ENCODE results near the gene RHBDL1. TPM values are rescaled to one million over a fixed set of nuclear protein-coding genes. Genes with fewer than 3 reads are reported as not detected.

RHBDL1 gene
- total RNA-seq, 5 donors from 2014 or later (not counting 1 experiment from before 2014, with no cell fraction given) = 2.0 to 3.6 (median 2.5) TPM

GRCh38 chr16:632486-633335, 42.8 kb upstream of the RHBDL1 start:
- Mint-ChIP-seq H3K4me1 (peaks cover 7 to 8% (median 8%) of the 10 kb centered on the region in 3 donors), H3K36me3 (no peaks in the 10 kb centered on the region), H3K27me3 (peaks cover 0 to 3% of the 10 kb centered on the region in 2 donors), H3K27ac (no peak overlapping the region), H3K4me3 (no peak overlapping the region), H3K9me3 (no peaks in the 10 kb centered on the region)
- Histone ChIP-seq H3K27ac (ENCODE audit: low read length) (no peak overlapping the region), H3K27me3 (replicated peaks in 1 of 2; ENCODE audit: control insufficient read depth in 2 of 2, extremely low read depth in 1 of 2, insufficient read depth in 2 of 2, low read length in 1 of 2) (no peaks in the 10 kb centered on the region), H3K9me3 (no peaks in the 10 kb centered on the region), H3K4me3 (ENCODE audit: control insufficient read depth in 1 of 2, extremely low read depth in 1 of 2, low read length in 1 of 2) (no peak overlapping the region), H3K4me1 (ENCODE audit: control insufficient read depth in 1 of 2, extremely low read depth in 1 of 2, insufficient read depth in 2 of 2, low read length in 2 of 2) (peaks cover 9 to 32% of the 10 kb centered on the region in 2 experiments), H3K36me3 (ENCODE audit: control insufficient read depth in 2 of 2, extremely low read depth in 1 of 2, insufficient read depth in 1 of 2, low read length in 1 of 2) (peaks cover 5 to 9% of the 10 kb centered on the region in 2 donors)
- POLR2A ChIA-PET = no interaction called here
- DNase-seq (no peak), ATAC-seq (replicated peaks in 1 of 4) (no peak)
- 96% methylated on average over 65 of the region's 67 CpGs for WGBS (ENCODE audit: insufficient coverage)
- CTCF ChIA-PET = no interaction called here

- DNase-seq = no peak
Measured at GRCh38 chr16:633336-634050, 42.0 kb upstream of the RHBDL1 start.

DNA sequence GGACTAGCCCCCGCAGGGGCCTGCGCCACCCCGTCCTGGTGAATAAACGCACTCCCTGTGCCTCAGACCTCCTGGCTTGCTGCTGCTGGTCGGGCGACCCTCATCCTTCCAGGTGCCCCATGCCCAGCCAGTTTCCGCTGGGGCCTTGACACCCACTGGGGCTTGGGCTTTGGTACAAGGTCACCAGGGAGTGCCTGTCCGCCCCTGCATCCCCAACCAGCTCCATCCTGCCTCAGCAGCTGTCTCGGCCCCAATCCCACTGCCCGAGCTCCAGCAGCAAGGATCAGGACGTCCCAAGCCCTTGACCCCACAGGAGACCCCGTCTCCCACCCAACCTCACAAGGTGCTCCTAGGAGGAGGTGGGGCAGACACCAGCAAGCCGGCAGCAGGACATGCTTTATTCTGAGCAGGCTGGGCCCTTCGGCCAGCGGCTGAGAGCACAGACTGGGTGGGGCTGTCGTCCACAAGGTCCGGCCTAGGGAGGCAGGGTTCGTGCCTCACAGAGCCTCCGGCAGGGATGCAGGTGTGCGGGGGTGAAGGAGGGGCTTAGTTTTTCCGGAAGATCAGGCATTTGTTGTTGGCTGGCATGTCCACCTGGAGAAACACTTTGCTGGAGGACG, 41.3 kb upstream of the RHBDL1 start:
- ChIA-PET POLR2A (no interaction called here), CTCF (no interaction called here)
- Histone ChIP-seq H3K4me1 (ENCODE audit: control insufficient read depth in 1 of 2, extremely low read depth in 1 of 2, insufficient read depth in 2 of 2, low read length in 2 of 2) (peaks cover 9 to 34% of the 10 kb centered on the region in 2 experiments), H3K4me3 (ENCODE audit: control insufficient read depth in 1 of 2, extremely low read depth in 1 of 2, low read length in 1 of 2) (no peak overlapping the region), H3K27ac (ENCODE audit: low read length) (no peak overlapping the region), H3K9me3 (no peaks in the 10 kb centered on the region), H3K27me3 (replicated peaks in 1 of 2; ENCODE audit: control insufficient read depth in 2 of 2, extremely low read depth in 1 of 2, insufficient read depth in 2 of 2, low read length in 1 of 2) (no peaks in the 10 kb centered on the region), H3K36me3 (ENCODE audit: control insufficient read depth in 2 of 2, extremely low read depth in 1 of 2, insufficient read depth in 1 of 2, low read length in 1 of 2) (peaks cover 5 to 9% of the 10 kb centered on the region in 2 donors)
- peaks cover 7 to 8% (median 8%) of the 10 kb centered on the region in 3 donors for H3K4me1 Mint-ChIP-seq
- H3K27me3 Mint-ChIP-seq = peaks cover 0 to 3% of the 10 kb centered on the region in 2 donors
- DNase-seq = no peak
- 97% methylated on average over 18 of the region's 22 CpGs for WGBS (ENCODE audit: insufficient coverage)
- no peak overlapping the region for H3K27ac Mint-ChIP-seq
- no peaks in the 10 kb centered on the region for H3K36me3 Mint-ChIP-seq
- ATAC-seq (replicated peaks in 1 of 4) = no peak
- H3K4me3 Mint-ChIP-seq = peak overlapping the region; percentile 50 to 68 (median 60)
- no peaks in the 10 kb centered on the region for H3K9me3 Mint-ChIP-seq

More at GRCh38 chr16:633336-634050, 42.0 kb upstream of the RHBDL1 start:
- Histone ChIP-seq H3K36me3 (ENCODE audit: control insufficient read depth in 2 of 2, extremely low read depth in 1 of 2, insufficient read depth in 1 of 2, low read length in 1 of 2) (peaks cover 5 to 9% of the 10 kb centered on the region in 2 donors), H3K9me3 (no peaks in the 10 kb centered on the region), H3K27ac (ENCODE audit: low read length) (no peak overlapping the region), H3K27me3 (replicated peaks in 1 of 2; ENCODE audit: control insufficient read depth in 2 of 2, extremely low read depth in 1 of 2, insufficient read depth in 2 of 2, low read length in 1 of 2) (no peaks in the 10 kb centered on the region), H3K4me3 (ENCODE audit: control insufficient read depth in 1 of 2, extremely low read depth in 1 of 2, low read length in 1 of 2) (no peak overlapping the region), H3K4me1 (ENCODE audit: control insufficient read depth in 1 of 2, extremely low read depth in 1 of 2, insufficient read depth in 2 of 2, low read length in 2 of 2) (peaks cover 9 to 34% of the 10 kb centered on the region in 2 experiments)
- ChIA-PET CTCF (no interaction called here), POLR2A (no interaction called here)
- no peaks in the 10 kb centered on the region for H3K36me3 Mint-ChIP-seq
- peaks cover 0 to 3% of the 10 kb centered on the region in 2 donors for H3K27me3 Mint-ChIP-seq
- no peak overlapping the region for H3K27ac Mint-ChIP-seq
- no peak for ATAC-seq (replicated peaks in 1 of 4)
- H3K4me3 Mint-ChIP-seq = no peak overlapping the region
- no peaks in the 10 kb centered on the region for H3K9me3 Mint-ChIP-seq
- 98% methylated on average over 74 of the region's 74 CpGs for WGBS (ENCODE audit: insufficient coverage)
- H3K4me1 Mint-ChIP-seq = peaks cover 7 to 8% (median 8%) of the 10 kb centered on the region in 3 donors

GRCh38 chr16:634996-635395, 40.5 kb upstream of the RHBDL1 start:
- WGBS (ENCODE audit: insufficient coverage) = 50% methylated on average over 1 of the region's 7 CpGs
- ChIA-PET CTCF (no interaction called here), POLR2A (no interaction called here)
- H3K36me3 ChIP-seq (ENCODE audit: control insufficient read depth in 2 of 2, extremely low read depth in 1 of 2, insufficient read depth in 1 of 2, low read length in 1 of 2) = peaks cover 5 to 9% of the 10 kb centered on the region in 2 donors
- DNase-seq = no peak
- ATAC-seq (replicated peaks in 1 of 4) = no peak
- peaks cover 7 to 8% (median 8%) of the 10 kb centered on the region in 3 donors for H3K4me1 Mint-ChIP-seq
- peaks cover 0 to 3% of the 10 kb centered on the region in 2 donors for H3K27me3 Mint-ChIP-seq
- no peaks in the 10 kb centered on the region for H3K27me3 ChIP-seq (replicated peaks in 1 of 2; ENCODE audit: control insufficient read depth in 2 of 2, extremely low read depth in 1 of 2, insufficient read depth in 2 of 2, low read length in 1 of 2)
- H3K4me3 Mint-ChIP-seq = peak overlapping the region; percentile 62 to 74 (median 68)
- H3K27ac Mint-ChIP-seq = no peak overlapping the region
- H3K9me3 ChIP-seq = no peaks in the 10 kb centered on the region
- H3K27ac ChIP-seq (ENCODE audit: low read length) = no peak overlapping the region
- peak overlapping the region in 1 of 2 donors; percentile 87 for H3K4me3 ChIP-seq (ENCODE audit: control insufficient read depth in 1 of 2, extremely low read depth in 1 of 2, low read length in 1 of 2)
- no peaks in the 10 kb centered on the region for H3K36me3 Mint-ChIP-seq
- H3K9me3 Mint-ChIP-seq = no peaks in the 10 kb centered on the region
- H3K4me1 ChIP-seq (ENCODE audit: control insufficient read depth in 1 of 2, extremely low read depth in 1 of 2, insufficient read depth in 2 of 2, low read length in 2 of 2) = peaks cover 9 to 34% of the 10 kb centered on the region in 2 experiments

- peak overlapping the region; percentile 65 to 99 (median 94) for H3K4me3 Mint-ChIP-seq
- H3K36me3 Mint-ChIP-seq = no peaks in the 10 kb centered on the region
- WGBS (ENCODE audit: insufficient coverage) = 4% methylated on average over 47 of the region's 55 CpGs
- H3K27ac ChIP-seq (ENCODE audit: low read length) = no peak overlapping the region
- no peaks in the 10 kb centered on the region for H3K27me3 ChIP-seq (replicated peaks in 1 of 2; ENCODE audit: control insufficient read depth in 2 of 2, extremely low read depth in 1 of 2, insufficient read depth in 2 of 2, low read length in 1 of 2)
- H3K4me3 ChIP-seq (ENCODE audit: control insufficient read depth in 1 of 2, extremely low read depth in 1 of 2, low read length in 1 of 2) = peak overlapping the region; percentile 87 to 96
- H3K9me3 Mint-ChIP-seq = no peaks in the 10 kb centered on the region
- POLR2A ChIA-PET = no interaction called here
- CTCF ChIA-PET = interaction anchor here in 1 of 2 donors (1.2 kb wide), 1 partner anchor 57 kb away, joined by 3 read pairs; no protein-coding TSS in a partner anchor
- peaks cover 5 to 9% of the 10 kb centered on the region in 2 donors for H3K36me3 ChIP-seq (ENCODE audit: control insufficient read depth in 2 of 2, extremely low read depth in 1 of 2, insufficient read depth in 1 of 2, low read length in 1 of 2)
- ATAC-seq (replicated peaks in 1 of 4) = peak in 1 of 4 experiments; percentile 2
- peaks cover 9 to 37% of the 10 kb centered on the region in 2 experiments for H3K4me1 ChIP-seq (ENCODE audit: control insufficient read depth in 1 of 2, extremely low read depth in 1 of 2, insufficient read depth in 2 of 2, low read length in 2 of 2)
- peak in 1 of 35 experiments; percentile 27 for DNase-seq
- no peaks in the 10 kb centered on the region for H3K9me3 ChIP-seq
- H3K27me3 Mint-ChIP-seq = peaks cover 0 to 3% of the 10 kb centered on the region in 2 donors
- H3K4me1 Mint-ChIP-seq = peaks cover 7 to 8% (median 8%) of the 10 kb centered on the region in 3 donors
- H3K27ac Mint-ChIP-seq = no peak overlapping the region
Measured at GRCh38 chr16:635573-636205, 39.8 kb upstream of the RHBDL1 start.
